Breast epithelium (tissue), 3 donors: ENCODE results near the gene RPL39L.

Experiments used
- POLR2A ChIP-seq: fragments of 450-650 bp; IDR thresholded peaks from one replicate; pipeline ENCODE4 v1.6.1; 2016; ENCODE audit warnings: antibody characterized with exemption, mild to moderate bottlenecking, moderate library complexity
- POLR2AphosphoS5 ChIP-seq, 3 donors: sonication (generic); formaldehyde crosslinking; IDR thresholded peaks; one replicate each; pipeline ENCODE4 v1.6.1; 2017; ENCODE audit warnings: antibody characterized with exemption in 3 of 3
- TF ChIP-seq, protein P1 (sequence below), 3 donors: fragments of 450-650 bp; IDR thresholded peaks; one replicate each; pipeline ENCODE4 v1.5.1; 2016 to 2017; ENCODE audit warnings: antibody characterized with exemption in 3 of 3, mild to moderate bottlenecking in 3 of 3, moderate library complexity in 3 of 3

DNA sequence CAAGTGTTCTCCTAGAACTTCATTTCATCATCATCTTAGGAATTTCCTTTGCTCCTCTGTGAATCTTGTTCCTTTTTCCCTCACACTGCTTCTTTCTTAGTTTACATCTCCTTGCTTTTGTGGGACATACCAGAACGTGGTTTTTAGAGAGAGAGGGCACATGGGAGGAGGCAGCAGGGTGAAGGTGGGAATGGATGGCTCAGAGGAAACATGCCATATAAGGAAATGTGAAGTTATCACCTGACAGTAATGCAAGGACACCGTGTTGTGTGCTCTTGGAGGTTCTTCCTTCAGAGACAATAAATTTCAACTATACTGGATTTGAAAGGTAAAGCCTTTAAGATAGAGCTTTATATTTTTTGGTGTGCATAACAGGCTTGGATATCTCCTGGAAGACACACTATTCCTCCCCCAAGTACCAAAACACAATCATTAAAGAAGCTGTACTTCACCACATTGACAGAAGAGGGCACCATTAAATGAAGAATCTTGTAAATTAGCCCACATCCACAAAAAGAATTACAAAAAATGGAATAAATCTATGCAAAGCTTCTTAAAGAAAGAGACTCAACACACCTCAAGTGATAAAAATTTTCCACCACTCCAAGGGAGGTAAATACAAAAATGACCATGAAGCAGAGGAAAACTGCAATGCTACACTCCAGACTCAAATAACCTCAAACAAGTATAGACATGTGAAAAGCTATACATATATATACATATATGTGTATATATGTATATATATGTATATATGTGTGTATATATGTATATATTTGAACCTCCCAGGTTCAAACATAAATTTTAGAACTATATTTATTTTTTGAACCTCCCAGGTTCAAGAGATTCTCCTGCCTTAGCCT lies 26.1 kb downstream of the RPL39L start:
- TF ChIP-seq, protein P1, sequence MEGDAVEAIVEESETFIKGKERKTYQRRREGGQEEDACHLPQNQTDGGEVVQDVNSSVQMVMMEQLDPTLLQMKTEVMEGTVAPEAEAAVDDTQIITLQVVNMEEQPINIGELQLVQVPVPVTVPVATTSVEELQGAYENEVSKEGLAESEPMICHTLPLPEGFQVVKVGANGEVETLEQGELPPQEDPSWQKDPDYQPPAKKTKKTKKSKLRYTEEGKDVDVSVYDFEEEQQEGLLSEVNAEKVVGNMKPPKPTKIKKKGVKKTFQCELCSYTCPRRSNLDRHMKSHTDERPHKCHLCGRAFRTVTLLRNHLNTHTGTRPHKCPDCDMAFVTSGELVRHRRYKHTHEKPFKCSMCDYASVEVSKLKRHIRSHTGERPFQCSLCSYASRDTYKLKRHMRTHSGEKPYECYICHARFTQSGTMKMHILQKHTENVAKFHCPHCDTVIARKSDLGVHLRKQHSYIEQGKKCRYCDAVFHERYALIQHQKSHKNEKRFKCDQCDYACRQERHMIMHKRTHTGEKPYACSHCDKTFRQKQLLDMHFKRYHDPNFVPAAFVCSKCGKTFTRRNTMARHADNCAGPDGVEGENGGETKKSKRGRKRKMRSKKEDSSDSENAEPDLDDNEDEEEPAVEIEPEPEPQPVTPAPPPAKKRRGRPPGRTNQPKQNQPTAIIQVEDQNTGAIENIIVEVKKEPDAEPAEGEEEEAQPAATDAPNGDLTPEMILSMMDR (IDR thresholded peaks at IDR 0.05) = peak in 2 of 3 donors; percentile 50 to 57
- TF ChIP-seq POLR2AphosphoS5 (IDR thresholded peaks at IDR 0.05) (no peak), POLR2A (no peak)
